EH (cell line): ENCODE data around the gene HEY2.
"Not testable (repeated sequence)": the region's sequence is repeated elsewhere in the genome, so short reads cannot be mapped to it uniquely, and the experiment has no call there.

Experiments
- DNase-seq: peaks from one replicate; pipeline ENCODE4 v3.0.0-alpha.2; 2015; ENCODE audit warnings: low read depth

The HEY2 gene

GRCh38 chr6:125773387-125774341, 24.2 kb downstream of the HEY2 start:
- peak; percentile 27 for DNase-seq

- not testable (repeated sequence) for DNase-seq
Observed at GRCh38 chr6:125776107-125776826, 26.8 kb downstream of the HEY2 start.

- peak; percentile 93 for DNase-seq
Observed at GRCh38 chr6:125779924-125780539, 30.6 kb downstream of the HEY2 start.

GRCh38 chr6:125780540-125781313, 31.3 kb downstream of the HEY2 start:
- DNase-seq: peak; percentile 77

- DNase-seq: peak; percentile 40
Observed at GRCh38 chr6:125781314-125781868, 32.0 kb downstream of the HEY2 start.

- peak; percentile 57 for DNase-seq
Observed at GRCh38 chr6:125784365-125784764, 34.9 kb downstream of the HEY2 start.

GRCh38 chr6:125787791-125788190, 38.4 kb downstream of the HEY2 start:
- peak; percentile 43 for DNase-seq

GRCh38 chr6:125789167-125789566, 39.7 kb downstream of the HEY2 start:
- no peak for DNase-seq

- DNase-seq: peak; percentile 47
Observed at GRCh38 chr6:125789576-125790357, 40.3 kb downstream of the HEY2 start.

- DNase-seq: peak; percentile 79
Observed at GRCh38 chr6:125790358-125791150, 41.1 kb downstream of the HEY2 start, which contains the start of gene NCOA7. NCOA7 (plus strand) TSS chr6:125790960; CDS start chr6:125815355, 24,395 bp downstream.

- DNase-seq: peak; percentile 50
Observed at GRCh38 chr6:125791151-125791819, 41.9 kb downstream of the HEY2 start.

GRCh38 chr6:125791820-125792165, 42.4 kb downstream of the HEY2 start:
- no peak for DNase-seq

- DNase-seq: no peak
Observed at GRCh38 chr6:125792172-125792571, 42.7 kb downstream of the HEY2 start.

GRCh38 chr6:125792680-125793079, 43.2 kb downstream of the HEY2 start:
- peak; percentile 66 for DNase-seq

- DNase-seq: no peak
Observed at GRCh38 chr6:125793280-125793679, 43.8 kb downstream of the HEY2 start.

- DNase-seq: no peak
Observed at GRCh38 chr6:125793863-125794262, 44.4 kb downstream of the HEY2 start.

GRCh38 chr6:125794342-125795137, 45.1 kb downstream of the HEY2 start:
- peak; percentile 57 for DNase-seq

GRCh38 chr6:125795301-125795700, 45.9 kb downstream of the HEY2 start:
- no peak for DNase-seq
